G401 (cell line): ENCODE measurements around the gene RASL11B. TPM values are rescaled to one million over a fixed set of nuclear protein-coding genes. Genes with fewer than 3 reads are reported as not detected.

Experiments used
- DNase-seq: peaks from one replicate; pipeline ENCODE4 v3.0.0-alpha.2; 2015; ENCODE audit warnings: low spot score
- in situ Hi-C: cut with HindIII; loops from 2 replicates; pipeline ENCODE4 v1.10.0; 2016; ENCODE audit warnings: low sequenced_read_pairs, mixed read lengths
- total RNA-seq: library from RNA; depleted of rRNA; stranded (reverse); fragments of >200 nt; shearing (Covaris generic); gene quantifications from 2 replicates; pipeline ENCODE4 v1.2.3, GENCODE V29; 2014; rRNA removed

RASL11B gene
- total RNA-seq, 1 experiment from 2014 or later, result not detected

- DNase-seq, result no peak
- in situ Hi-C loops, result no loop called here
Measured at GRCh38 chr4:52903273-52903672, 41.2 kb downstream of the RASL11B start.

DNA sequence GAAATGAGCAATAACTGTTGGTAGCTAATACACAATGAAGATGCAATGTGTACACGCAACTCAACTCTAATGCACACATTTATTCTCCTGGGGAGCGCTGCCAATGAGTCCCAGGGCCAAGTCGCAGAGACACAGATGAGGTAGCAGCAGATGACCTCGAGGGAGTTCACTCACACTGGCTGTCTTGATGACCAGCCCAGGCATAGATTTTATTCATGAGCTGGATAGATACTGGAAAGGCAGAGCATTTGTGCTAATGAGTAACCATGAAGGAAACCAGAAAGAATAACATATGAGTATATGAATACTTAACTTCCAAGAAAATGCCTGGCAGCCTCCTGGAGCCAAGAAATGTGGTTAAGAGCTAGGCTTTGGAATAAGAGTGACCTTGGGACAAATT lies 42.3 kb downstream of the RASL11B start:
- in situ Hi-C loops, result no loop called here
- DNase-seq, result no peak

GRCh38 chr4:52907510-52907909 lies 45.4 kb downstream of the RASL11B start:
- no peak for DNase-seq
- in situ Hi-C loops, result no loop called here

- DNase-seq, result no peak
- in situ Hi-C loops, result no loop called here
Measured at GRCh38 chr4:52910115-52910514, 48.0 kb downstream of the RASL11B start.

DNA sequence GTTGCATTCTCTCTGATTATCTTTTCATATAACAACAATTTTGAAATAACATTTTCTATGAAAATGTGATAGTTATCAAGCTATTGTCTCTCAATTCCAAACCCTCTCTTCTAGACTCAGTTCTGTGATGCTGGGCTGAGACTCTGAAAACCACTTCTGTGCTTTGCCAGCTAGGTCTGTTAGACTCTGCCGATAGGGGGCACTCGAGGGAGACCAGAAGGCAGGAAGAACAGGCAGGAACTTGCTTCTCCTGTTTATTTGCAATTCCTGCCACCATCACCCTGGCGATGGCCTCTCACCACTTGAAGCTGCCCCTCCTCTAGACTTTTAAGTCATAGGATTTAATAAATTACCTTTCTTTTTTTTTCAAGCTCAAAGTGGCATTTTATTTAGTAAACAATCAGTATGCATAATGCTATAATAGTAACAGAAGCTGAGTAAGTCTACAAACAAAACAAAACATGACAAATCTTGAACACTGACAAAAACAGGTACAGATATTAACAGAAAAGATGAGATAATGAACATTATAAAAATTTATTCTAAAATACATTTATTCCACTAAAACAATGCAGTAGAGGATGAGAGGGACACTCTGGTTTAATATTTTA lies 49.7 kb downstream of the RASL11B start:
- DNase-seq, result peak; percentile 61
- in situ Hi-C loops, result no loop called here

- DNase-seq, result no peak
- in situ Hi-C loops, result no loop called here
Measured at GRCh38 chr4:52912608-52913007, 50.5 kb downstream of the RASL11B start.

- DNase-seq, result peak; percentile 52
- in situ Hi-C loops, result no loop called here
Measured at GRCh38 chr4:52914051-52914605, 52.0 kb downstream of the RASL11B start.

GRCh38 chr4:52915191-52915590 lies 53.1 kb downstream of the RASL11B start:
- no peak for DNase-seq
- in situ Hi-C loops, result no loop called here

DNA sequence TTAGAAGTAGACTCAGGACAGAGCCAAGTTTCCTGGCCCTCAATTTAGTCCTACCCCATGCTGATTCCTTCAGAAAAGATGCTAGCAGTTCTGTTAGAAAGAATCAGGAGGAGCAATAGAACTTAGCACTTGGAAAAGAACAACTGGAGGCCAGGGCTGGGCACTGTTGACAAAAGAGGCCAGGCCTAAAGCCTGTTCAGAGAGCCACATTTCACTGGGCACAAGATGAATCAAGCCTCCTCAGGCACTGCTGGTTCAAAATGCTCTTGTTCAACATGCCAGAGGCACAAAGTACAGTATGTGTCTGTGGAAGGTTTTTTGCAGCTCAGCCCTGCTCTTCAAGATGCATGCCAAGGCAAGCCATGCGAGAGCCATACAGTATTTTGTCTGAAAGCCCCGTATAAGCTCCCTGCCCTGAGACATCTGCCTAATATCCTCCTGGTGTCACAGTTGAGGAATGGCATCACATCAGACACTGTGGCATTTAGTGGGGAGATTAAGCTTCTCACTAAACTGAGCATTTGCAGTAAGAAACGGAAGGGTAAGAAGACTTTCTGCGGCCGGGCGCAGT lies 53.7 kb downstream of the RASL11B start:
- in situ Hi-C loops, result no loop called here
- DNase-seq, result no peak

Other genes with a start within 250 kb of the RASL11B start
- gene USP46, start 203.0 kb upstream of the RASL11B start, total RNA-seq, result 11.5 and 13.0 TPM in 2 replicates
- not detected in 2 replicates for gene ERVMER34-1, start 110.9 kb upstream of the RASL11B start, total RNA-seq